HS-27A (cell line): ENCODE measurements around the gene MPP4.

ENCODE experiments used
- DNase-seq: peaks from one replicate; pipeline ENCODE4 v3.0.0-alpha.2; 2012; ENCODE audit warnings: low read depth, missing footprints

Gene MPP4

DNA sequence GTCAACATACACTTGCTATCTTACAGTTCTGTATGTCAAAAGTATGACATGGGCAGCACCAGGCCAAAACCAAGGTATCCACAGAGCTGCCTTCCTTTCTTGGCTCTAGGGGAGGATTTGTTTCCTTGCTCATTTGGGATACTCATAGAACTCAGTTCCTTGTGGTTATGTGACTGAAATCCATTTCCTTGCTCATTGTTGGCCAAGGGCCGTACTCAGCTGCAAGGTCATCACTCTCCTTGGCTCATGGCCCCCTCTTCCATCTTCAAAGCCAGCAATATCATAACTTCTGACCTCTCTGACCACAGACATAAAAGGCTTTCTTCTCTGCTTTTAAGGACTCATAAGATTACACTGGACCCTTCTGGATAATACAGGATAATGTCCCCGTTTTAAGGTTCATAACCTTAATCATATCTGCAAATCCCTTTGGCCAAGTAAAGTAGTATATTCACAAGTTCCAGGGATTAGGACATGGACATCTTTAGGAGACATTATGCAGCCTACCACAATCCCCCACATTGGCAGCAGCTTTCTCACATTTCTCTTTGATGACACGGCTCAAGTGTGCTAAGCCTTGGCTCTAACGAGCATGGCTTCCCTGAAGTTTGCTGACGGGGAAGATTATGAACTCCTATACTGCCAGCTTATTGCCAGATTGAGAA lies 76.0 kb downstream of the MPP4 start:
- DNase-seq, result no peak

DNA sequence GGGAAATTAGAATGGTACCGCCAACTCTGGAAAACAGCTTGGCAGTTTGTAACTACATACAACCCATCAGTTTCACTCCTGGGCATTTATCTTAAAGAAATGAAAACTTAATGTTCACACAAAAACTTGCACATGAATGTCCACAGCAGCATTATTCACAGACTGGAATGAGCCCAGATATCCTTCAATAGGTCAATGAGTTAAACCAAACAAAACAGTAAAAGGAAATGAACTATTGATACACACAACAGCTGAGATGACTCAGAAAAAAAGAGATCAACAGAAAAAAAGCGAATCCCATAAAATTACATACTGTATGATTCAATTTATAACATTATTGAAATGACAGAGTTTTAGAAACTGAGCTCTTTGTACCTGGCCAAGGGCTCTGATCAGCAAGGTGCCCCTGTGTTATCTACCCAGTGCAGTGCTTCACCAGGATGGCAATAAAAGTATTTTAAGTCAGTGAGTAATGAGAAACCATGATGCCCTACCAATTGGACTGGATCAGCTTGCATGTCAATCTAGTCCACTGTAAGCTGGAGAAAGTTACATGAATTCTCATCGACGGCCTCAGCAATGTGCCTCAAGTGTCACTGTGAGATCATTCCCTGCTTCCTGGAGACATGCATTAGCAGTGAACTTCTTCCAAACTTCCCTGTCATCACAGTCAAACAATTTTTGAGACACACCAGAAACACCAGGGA lies 77.0 kb downstream of the MPP4 start:
- no peak for DNase-seq

DNA sequence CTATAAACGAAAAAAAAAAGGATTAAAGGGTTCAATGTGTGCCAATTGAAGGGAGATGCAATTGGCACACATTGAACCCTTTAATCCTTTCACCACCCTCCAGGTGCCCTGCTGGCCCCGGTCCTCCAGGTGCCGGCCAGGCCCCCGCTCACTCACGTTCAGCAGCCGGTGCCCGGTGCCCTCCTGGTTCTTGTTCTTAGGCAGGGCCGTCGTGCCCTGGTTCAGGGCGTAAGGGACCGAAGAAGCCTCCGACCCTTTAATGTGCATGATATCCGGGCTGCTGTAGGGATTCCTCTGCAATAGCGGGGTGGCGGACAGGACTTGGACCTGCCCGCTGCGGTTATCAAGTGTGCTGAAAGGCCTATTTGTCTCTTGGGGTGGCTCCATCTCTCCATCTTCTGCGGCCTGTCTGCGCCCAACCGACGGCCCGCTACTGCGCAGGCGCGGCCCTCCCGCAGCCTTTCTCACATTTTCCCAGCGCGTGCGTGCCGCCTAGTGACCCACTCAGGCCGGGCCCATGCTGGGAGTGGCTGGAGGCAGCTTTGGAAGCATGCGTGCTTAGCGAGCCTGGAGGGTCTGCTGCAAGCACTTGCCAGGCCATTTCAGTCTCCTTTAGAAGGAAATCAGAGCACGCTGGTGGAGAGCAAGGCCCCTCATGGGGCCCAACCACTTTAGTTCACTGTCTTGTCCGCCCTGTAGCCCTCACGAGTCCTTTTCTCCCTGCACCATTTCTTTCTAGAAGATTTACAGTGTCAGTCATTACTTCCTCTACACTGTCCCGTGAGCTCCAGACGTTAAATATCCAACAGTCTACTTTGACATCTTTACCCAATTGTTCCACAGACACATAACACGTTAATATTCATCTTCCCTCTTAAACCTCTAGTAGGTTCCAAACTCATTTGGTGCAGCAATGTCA lies 79.4 kb downstream of the MPP4 start:
- DNase-seq, result no peak

DNA sequence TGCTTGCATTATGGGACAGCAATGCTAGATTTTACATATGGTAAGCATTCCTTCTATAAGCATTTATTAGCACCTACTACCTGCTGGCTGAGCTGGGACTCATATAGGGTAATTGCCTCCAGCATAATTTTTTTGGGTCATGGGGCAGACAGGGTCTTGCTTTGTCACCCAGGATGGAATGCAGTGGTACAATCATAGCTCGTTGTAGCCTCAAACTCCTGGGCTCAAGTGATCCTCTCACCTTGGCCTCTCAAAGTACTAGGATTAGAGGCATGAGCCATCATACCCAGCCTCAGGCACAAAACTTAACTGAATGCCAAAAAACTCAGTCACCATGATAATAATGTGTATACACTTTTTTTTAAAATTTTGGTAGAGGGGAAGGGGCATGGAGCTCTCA lies 90.4 kb downstream of the MPP4 start:
- DNase-seq, result no peak

DNA sequence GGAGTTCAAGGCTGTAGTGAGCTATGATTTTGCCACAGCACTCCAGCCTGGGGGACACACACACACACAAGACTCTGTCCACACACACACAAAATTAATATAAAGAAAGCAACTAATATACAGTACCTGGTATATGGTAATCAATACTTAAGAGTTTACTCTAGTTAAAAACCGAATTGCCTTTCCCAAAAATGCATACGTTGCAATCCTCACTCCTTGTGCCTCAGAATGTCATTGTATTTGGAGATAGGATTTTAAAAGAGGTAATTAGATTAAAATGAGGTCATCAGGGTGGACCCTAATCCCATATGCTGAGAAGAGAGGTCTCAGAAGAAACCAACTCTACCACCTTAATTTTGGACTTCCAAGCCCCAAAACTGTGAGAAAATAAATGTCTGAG lies 90.9 kb downstream of the MPP4 start:
- no peak for DNase-seq

DNA sequence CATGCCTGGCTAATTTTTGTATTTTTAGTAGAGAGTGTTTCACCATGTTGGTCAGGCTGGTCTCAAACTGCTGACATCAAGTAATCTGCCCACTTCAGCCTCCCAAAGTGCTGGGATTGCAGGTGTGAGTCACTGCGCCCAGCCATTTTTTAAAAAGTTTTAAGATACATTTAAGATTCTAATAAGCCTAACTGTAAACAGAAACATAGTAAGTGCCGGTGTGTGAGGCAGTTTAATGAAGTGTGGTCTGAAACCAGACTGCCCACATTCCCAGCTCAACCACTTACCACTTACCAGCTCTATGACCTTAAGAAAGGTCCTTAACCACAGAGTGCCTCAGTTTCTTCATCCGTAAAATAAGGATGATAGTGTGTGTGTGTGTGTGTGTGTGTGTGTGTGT lies 97.5 kb downstream of the MPP4 start:
- no peak for DNase-seq

DNA sequence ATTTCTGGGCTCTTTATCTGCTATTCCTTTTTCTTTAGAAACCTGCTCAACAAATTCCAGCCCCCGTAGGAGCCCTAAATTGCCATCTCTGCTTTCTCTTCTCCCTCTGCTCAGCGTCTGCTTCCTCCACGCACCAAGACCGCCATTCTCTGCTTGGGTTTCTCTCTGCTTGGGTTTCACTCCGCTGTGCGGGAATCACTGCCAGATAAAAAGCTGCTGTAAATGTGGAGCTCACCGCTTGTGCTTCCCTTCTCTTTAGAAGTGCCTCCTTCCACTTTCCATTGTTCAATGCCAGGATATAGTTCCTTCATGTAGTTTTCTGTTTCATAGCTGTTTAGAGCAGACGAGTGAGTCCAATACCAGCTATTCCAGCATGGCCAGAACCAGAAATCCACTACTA lies 101.0 kb downstream of the MPP4 start:
- no peak for DNase-seq
